ENCODE data around the gene COL24A1. TPM values are rescaled to one million over a fixed set of nuclear protein-coding genes. Genes with fewer than 3 reads are reported as not detected.

The COL24A1 gene
- total RNA-seq, 1 donor from 2014 or later = 0.11 TPM

- H3K27ac ChIP-seq = no peak overlapping the region
- intact Hi-C loops (cut with DNase I) = no loop called here
- no peak for DNase-seq (ENCODE audit: low spot score in 2 of 2)
- no peak for TF ChIP-seq CTCF (IDR thresholded peaks at IDR 0.05)
- no peaks in the 10 kb centered on the region for H3K4me1 ChIP-seq
- H3K36me3 ChIP-seq = no peaks in the 10 kb centered on the region
- no peak overlapping the region for H3K4me3 ChIP-seq
- H3K27me3 ChIP-seq = no peaks in the 10 kb centered on the region
- no peaks in the 10 kb centered on the region for H3K9me3 ChIP-seq
Observed at GRCh38 chr1:86000601-86001000, 156.0 kb downstream of the COL24A1 start.

- no peak for TF ChIP-seq CTCF (IDR thresholded peaks at IDR 0.05)
- Histone ChIP-seq H3K27ac (no peak overlapping the region), H3K4me1 (no peaks in the 10 kb centered on the region)
Observed at GRCh38 chr1:85998105-85998855, 158.3 kb downstream of the COL24A1 start.

DNA sequence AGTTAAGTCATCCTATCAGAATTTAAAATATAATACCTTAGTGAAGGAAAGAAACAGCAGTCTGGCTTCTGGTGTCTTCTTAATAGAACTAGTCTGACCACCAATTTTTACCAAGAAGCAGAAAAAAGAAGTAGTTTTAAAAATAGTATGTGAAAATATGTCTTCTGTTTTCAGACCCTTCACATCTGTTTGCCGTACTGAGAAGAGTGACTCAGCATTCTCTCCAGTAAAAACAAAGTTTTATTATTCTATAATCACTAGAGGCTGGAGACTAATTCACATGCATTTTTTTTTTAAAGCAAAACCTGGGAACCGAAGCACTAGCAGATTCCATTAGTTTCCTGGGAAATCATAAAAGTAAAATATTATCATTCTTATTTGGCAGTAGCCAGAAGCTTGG lies 163.8 kb downstream of the COL24A1 start:
- H3K4me1 ChIP-seq = no peaks in the 10 kb centered on the region
- no peaks in the 10 kb centered on the region for H3K36me3 ChIP-seq
- no peaks in the 10 kb centered on the region for H3K27me3 ChIP-seq
- H3K27ac ChIP-seq = no peak overlapping the region
- H3K9me3 ChIP-seq = no peaks in the 10 kb centered on the region
- no peak for TF ChIP-seq CTCF (IDR thresholded peaks at IDR 0.05)
- intact Hi-C loops (cut with DNase I) = no loop called here
- no peak for DNase-seq (ENCODE audit: low spot score in 2 of 2)
- H3K4me3 ChIP-seq = peak overlapping the region in 1 of 2 donors; percentile 35

More at GRCh38 chr1:85998105-85998855, 158.3 kb downstream of the COL24A1 start:
- H3K27me3 ChIP-seq = no peaks in the 10 kb centered on the region
- no peak for DNase-seq (ENCODE audit: low spot score in 2 of 2)
- intact Hi-C loops (cut with DNase I) = no loop called here
- H3K36me3 ChIP-seq = no peaks in the 10 kb centered on the region
- no peaks in the 10 kb centered on the region for H3K9me3 ChIP-seq
- H3K4me3 ChIP-seq = no peak overlapping the region

DNA sequence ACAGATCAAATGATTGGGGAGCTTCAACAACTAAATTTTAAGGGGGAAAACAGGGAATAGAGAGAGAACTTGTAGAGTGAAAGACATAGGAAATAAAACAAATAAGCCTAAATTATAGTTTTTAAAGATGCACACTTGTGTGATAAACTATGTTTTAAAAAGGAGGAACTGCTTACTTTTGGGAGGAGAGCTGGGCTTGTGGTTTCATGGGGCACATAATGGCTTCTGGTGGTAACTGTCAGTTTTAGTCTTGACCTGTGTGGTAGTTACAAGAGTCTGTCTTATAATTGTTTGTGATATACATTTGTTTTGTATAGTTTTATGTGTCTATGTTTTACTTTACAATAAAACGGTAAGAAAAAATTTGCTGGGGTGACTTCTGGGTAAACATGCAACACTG lies 165.3 kb downstream of the COL24A1 start:
- intact Hi-C loops (cut with DNase I) = no loop called here
- Histone ChIP-seq H3K36me3 (no peaks in the 10 kb centered on the region), H3K27ac (no peak overlapping the region), H3K4me1 (no peaks in the 10 kb centered on the region), H3K9me3 (no peaks in the 10 kb centered on the region), H3K4me3 (no peak overlapping the region), H3K27me3 (no peaks in the 10 kb centered on the region)
- no peak for TF ChIP-seq CTCF (IDR thresholded peaks at IDR 0.05)
- DNase-seq (ENCODE audit: low spot score in 2 of 2) = no peak

DNA sequence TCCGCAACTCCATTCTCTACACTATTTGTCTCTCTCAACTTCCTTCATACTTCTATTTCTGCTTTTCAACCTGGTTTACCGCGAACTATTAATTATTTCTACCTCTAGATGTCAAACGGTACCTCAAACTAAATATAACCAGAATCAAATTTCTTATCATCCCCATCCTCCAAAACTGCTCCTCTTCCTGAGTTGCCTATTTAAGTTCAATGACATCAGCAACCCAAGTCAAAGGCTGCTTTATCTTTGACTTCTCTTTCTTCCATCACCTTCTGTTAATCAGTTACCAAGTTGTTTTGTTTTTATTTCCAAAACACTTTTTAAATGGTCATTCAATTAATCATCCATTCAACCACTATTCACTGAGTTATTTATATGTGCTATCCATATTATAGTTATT lies 171.9 kb downstream of the COL24A1 start:
- Histone ChIP-seq H3K4me1 (no peaks in the 10 kb centered on the region), H3K36me3 (no peaks in the 10 kb centered on the region), H3K27ac (no peak overlapping the region), H3K27me3 (no peaks in the 10 kb centered on the region), H3K9me3 (no peaks in the 10 kb centered on the region), H3K4me3 (no peak overlapping the region)
- DNase-seq (ENCODE audit: low spot score in 2 of 2) = no peak
- no peak for TF ChIP-seq CTCF (IDR thresholded peaks at IDR 0.05)
- intact Hi-C loops (cut with DNase I) = no loop called here
